Loucy (cell line): Measurements from ENCODE around the gene TMEM59L.

Experiments
- H2AFZ ChIP-seq: fragments of 200-600 bp; sonication (generic); 2 replicates; pipeline ENCODE4 v1.6.0; 2016; ENCODE audit warnings: antibody characterized with exemption, mild to moderate bottlenecking, low read length, moderate library complexity
- H3F3A ChIP-seq: fragments of 200-600 bp; 2 replicates; pipeline ENCODE4 v1.6.0; 2016; ENCODE audit warnings: antibody characterized with exemption, low read depth, mild to moderate bottlenecking
- H3K27me3 ChIP-seq: fragments of 200-600 bp; sonication (generic); 2 replicates; pipeline ENCODE4 v1.6.1; 2014; ENCODE audit warnings: low read length, mild to moderate bottlenecking; ENCODE audit not compliant: insufficient read depth, poor library complexity, severe bottlenecking
- H3K36me3 ChIP-seq: fragments of 200-600 bp; sonication (generic); 2 replicates; pipeline ENCODE4 v1.6.1; 2016; ENCODE audit warnings: low read length; ENCODE audit not compliant: insufficient read depth
- H3K4me1 ChIP-seq: fragments of 200-600 bp; sonication (generic); 2 replicates; pipeline ENCODE4 v1.5.1; 2014; ENCODE audit warnings: low read length, mild to moderate bottlenecking; ENCODE audit not compliant: insufficient read depth, poor library complexity, severe bottlenecking
- H3K4me2 ChIP-seq: fragments of 200-600 bp; sonication (generic); 2 replicates; pipeline ENCODE4 v1.6.0; 2014; ENCODE audit warnings: antibody characterized with exemption, low read length, low read depth, mild to moderate bottlenecking; ENCODE audit not compliant: poor library complexity, severe bottlenecking
- H3K4me3 ChIP-seq: fragments of 200-600 bp; sonication (generic); 2 replicates; pipeline ENCODE4 v1.5.1; 2014; ENCODE audit warnings: low read length, mild to moderate bottlenecking, mixed read lengths; ENCODE audit not compliant: poor library complexity, severe bottlenecking
- H3K79me2 ChIP-seq: fragments of 200-600 bp; sonication (generic); 2 replicates; pipeline ENCODE4 v1.6.1; 2014; ENCODE audit warnings: low read length; ENCODE audit not compliant: insufficient read depth
- H3K9ac ChIP-seq: fragments of 200-600 bp; sonication (generic); 2 replicates; pipeline ENCODE4 v1.6.0; 2014; ENCODE audit warnings: mild to moderate bottlenecking, low read depth, low read length, moderate library complexity; ENCODE audit not compliant: poor library complexity, severe bottlenecking
- H3K9me2 ChIP-seq: fragments of 200-600 bp; sonication (generic); replicated peaks from 2 replicates; pipeline ENCODE4 v1.6.1; 2016; ENCODE audit warnings: low read depth, low read length, mixed read lengths
- H3K9me3 ChIP-seq: fragments of 200-600 bp; sonication (generic); 2 replicates; pipeline ENCODE4 v1.6.1; 2014; ENCODE audit warnings: mild to moderate bottlenecking, antibody characterized with exemption, low read length, low read depth; ENCODE audit not compliant: insufficient read depth
- H4K20me1 ChIP-seq: fragments of 200-600 bp; sonication (generic); 2 replicates; pipeline ENCODE4 v1.6.0; 2014; ENCODE audit warnings: antibody characterized with exemption, low read length, mild to moderate bottlenecking; ENCODE audit not compliant: insufficient read depth, poor library complexity, severe bottlenecking
- CTCF ChIP-seq: fragments of 200-600 bp; sonication (generic); conservative IDR thresholded peaks from 2 replicates; pipeline ENCODE4 v1.5.1; 2014; ENCODE audit warnings: mild to moderate bottlenecking, antibody characterized with exemption, low read length
- EZH2phosphoT487 ChIP-seq: fragments of 200-600 bp; IDR thresholded peaks from 2 replicates; pipeline ENCODE4 v1.6.1; 2018; ENCODE audit warnings: antibody characterized with exemption, mild to moderate bottlenecking, moderate library complexity, borderline replicate concordance

The TMEM59L gene

GRCh38 chr19:18577365-18577914 lies 35.2 kb upstream of the TMEM59L start:
- peaks cover 17% of the 10 kb centered on the region; the same call in 1 of the 2 replicates for H3K36me3 ChIP-seq
- no peaks in the 10 kb centered on the region for H3F3A ChIP-seq
- H3K27me3 ChIP-seq = no peaks in the 10 kb centered on the region
- H3K4me3 ChIP-seq = no peak overlapping the region
- H3K79me2 ChIP-seq = peaks cover 29% of the 10 kb centered on the region
- H3K9me2 ChIP-seq = no peaks in the 10 kb centered on the region
- no peaks in the 10 kb centered on the region for H3K9me3 ChIP-seq
- H3K4me1 ChIP-seq = peaks cover 14% of the 10 kb centered on the region
- H2AFZ ChIP-seq = no peak overlapping the region
- no peak overlapping the region for H3K4me2 ChIP-seq
- no peak overlapping the region for H3K9ac ChIP-seq
- no peak for TF ChIP-seq CTCF
- TF ChIP-seq EZH2phosphoT487 = no peak
- H4K20me1 ChIP-seq = peaks cover 14% of the 10 kb centered on the region

GRCh38 chr19:18580311-18580710 lies 32.4 kb upstream of the TMEM59L start:
- Histone ChIP-seq H3K9me3 (no peaks in the 10 kb centered on the region), H3K9ac (no peak overlapping the region), H3K79me2 (peaks cover under 1% of the 10 kb centered on the region; the same call in 1 of the 2 replicates), H3F3A (no peaks in the 10 kb centered on the region), H3K9me2 (no peaks in the 10 kb centered on the region), H4K20me1 (no peaks in the 10 kb centered on the region), H3K4me3 (no peak overlapping the region), H2AFZ (no peak overlapping the region), H3K27me3 (no peaks in the 10 kb centered on the region), H3K4me2 (no peak overlapping the region), H3K4me1 (no peaks in the 10 kb centered on the region), H3K36me3 (peaks cover 7% of the 10 kb centered on the region; the same call in 1 of the 2 replicates)
- TF ChIP-seq CTCF = no peak
- no peak for TF ChIP-seq EZH2phosphoT487

- no peaks in the 10 kb centered on the region for H3K36me3 ChIP-seq
- peaks cover 4% of the 10 kb centered on the region for H4K20me1 ChIP-seq
- no peaks in the 10 kb centered on the region for H3F3A ChIP-seq
- no peak for TF ChIP-seq EZH2phosphoT487
- 0 out of 2 replicates have a peak, but pooled peaks have one; percentile 13 for TF ChIP-seq CTCF
- no peaks in the 10 kb centered on the region for H3K27me3 ChIP-seq
- H3K9ac ChIP-seq = no peak overlapping the region
- H3K4me1 ChIP-seq = peaks cover 13% of the 10 kb centered on the region
- no peak overlapping the region for H3K4me3 ChIP-seq
- no peak overlapping the region for H2AFZ ChIP-seq
- no peaks in the 10 kb centered on the region for H3K9me3 ChIP-seq
- H3K9me2 ChIP-seq = no peaks in the 10 kb centered on the region
- H3K79me2 ChIP-seq = peaks cover 7% of the 10 kb centered on the region
- H3K4me2 ChIP-seq = no peak overlapping the region
Observed at GRCh38 chr19:18586306-18586705, 26.4 kb upstream of the TMEM59L start.
